ENCODE results near the gene MLXIPL. TPM values are rescaled to one million over a fixed set of nuclear protein-coding genes. Genes with fewer than 3 reads are reported as not detected.

Gene MLXIPL
- total and polyA plus RNA-seq, 2 donors (not counting 3 experiments of a cell fraction or from before 2014, with no cell fraction given), result not detected

DNA sequence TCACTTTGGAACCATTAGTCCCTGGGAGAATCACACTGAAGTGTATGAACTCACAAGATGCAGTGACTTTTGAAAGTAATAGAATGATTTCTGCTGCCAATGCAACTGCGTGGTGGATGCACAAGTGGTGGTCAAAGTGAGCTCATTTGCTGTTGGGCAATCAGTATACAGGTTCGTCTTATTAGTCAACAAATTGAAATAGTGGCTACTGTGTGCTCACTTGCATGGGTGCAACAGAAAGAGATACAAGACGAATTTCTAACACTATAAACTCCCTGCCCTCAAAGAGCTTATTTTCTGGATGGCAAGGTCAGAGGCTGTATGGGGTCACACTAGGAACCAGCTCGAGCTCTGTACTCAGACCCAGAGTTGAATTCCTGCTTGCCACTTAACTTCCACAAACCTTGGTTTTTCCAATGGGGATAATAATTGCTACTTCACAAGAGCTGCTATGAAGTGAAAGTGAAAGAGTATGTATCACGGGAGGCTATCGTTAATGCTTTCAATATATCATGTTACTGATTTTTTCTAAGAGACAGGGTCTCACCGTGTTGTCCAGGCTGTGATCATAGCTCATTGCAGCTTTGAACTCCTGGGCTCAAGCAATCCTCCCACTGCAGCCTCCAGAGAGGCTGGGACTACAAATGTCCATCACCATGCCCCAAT is 58.5 kb downstream of the MLXIPL start:
- Histone ChIP-seq H3K79me2 (ENCODE audit: control insufficient read depth, insufficient read depth, low read length) (no peaks in the 10 kb centered on the region), H4K20me1 (replicated peaks; ENCODE audit: control insufficient read depth, extremely low read depth, insufficient read depth, low read length) (no peaks in the 10 kb centered on the region), H3K27me3 (ENCODE audit: control insufficient read depth in 2 of 2, insufficient read depth in 2 of 2, low read length in 2 of 2) (peaks cover 0 to 4% of the 10 kb centered on the region in 2 experiments), H3K4me1 (ENCODE audit: control insufficient read depth, extremely low read depth, insufficient read depth, low read length) (no peaks in the 10 kb centered on the region), H3K27ac (ENCODE audit: insufficient read depth, low read depth, low read length) (no peak overlapping the region), H3K36me3 (ENCODE audit: control insufficient read depth in 2 of 2, extremely low read depth in 1 of 2, insufficient read depth in 2 of 2, low read length in 2 of 2) (peaks cover 2 to 8% of the 10 kb centered on the region in 2 experiments), H3K9me1 (replicated peaks; ENCODE audit: control insufficient read depth, extremely low read depth, insufficient read depth, low read length) (no peaks in the 10 kb centered on the region), H3K9me3 (replicated peaks; ENCODE audit: control insufficient read depth, insufficient read depth, low read length) (no peaks in the 10 kb centered on the region), H2AFZ (ENCODE audit: low read depth, low read length) (no peak overlapping the region), H3K9ac (replicated peaks; ENCODE audit: extremely low read depth, insufficient read depth, low read length) (no peak overlapping the region), H3K4me2 (ENCODE audit: insufficient read depth, low read length) (no peak overlapping the region), H3K4me3 (replicated peaks in 1 of 3; ENCODE audit: insufficient read depth in 1 of 3, low read depth in 1 of 3, low read length in 3 of 3) (no peak overlapping the region)
- DNase-seq (ENCODE audit: low read depth, low spot score) (no peak), FAIRE-seq (no peak)
- dilution Hi-C loops (cut with MboI; ENCODE audit: extremely low pct_ligation_motif_present, low sequenced_read_pairs), result no loop called here
- ChIA-PET POLR2A (interaction anchor here (1.1 kb wide), 1 partner anchor 12 kb away, joined by 4 read pairs; the partner anchor contains the start of gene TBL2), CTCF (interaction anchor here (1.6 kb wide), 1 partner anchor 11 kb away, joined by 7 read pairs; no protein-coding TSS in a partner anchor)
- TF ChIP-seq FOS (IDR thresholded peaks at IDR 0.05; ENCODE audit: borderline replicate concordance, insufficient read depth, low read length) (no peak), GATA2 (IDR thresholded peaks at IDR 0.05; ENCODE audit: insufficient read depth, insufficient read length, low read depth, low read length) (no peak), JUN (IDR thresholded peaks at IDR 0.05; ENCODE audit: borderline replicate concordance, insufficient read depth, insufficient read length, low read depth) (no peak), POLR2A (IDR thresholded peaks at IDR 0.05; ENCODE audit: low read depth, low read length) (no peak), MYC (IDR thresholded peaks at IDR 0.05; ENCODE audit: low read depth, low read length) (no peak), POLR2AphosphoS5 (IDR thresholded peaks at IDR 0.05; ENCODE audit: insufficient read depth, low read depth, low read length) (no peak), EZH2 (IDR thresholded peaks at IDR 0.05; ENCODE audit: borderline replicate concordance, low read depth, low read length, severe bottlenecking) (no peak)
- TF ChIP-seq, protein P1, sequence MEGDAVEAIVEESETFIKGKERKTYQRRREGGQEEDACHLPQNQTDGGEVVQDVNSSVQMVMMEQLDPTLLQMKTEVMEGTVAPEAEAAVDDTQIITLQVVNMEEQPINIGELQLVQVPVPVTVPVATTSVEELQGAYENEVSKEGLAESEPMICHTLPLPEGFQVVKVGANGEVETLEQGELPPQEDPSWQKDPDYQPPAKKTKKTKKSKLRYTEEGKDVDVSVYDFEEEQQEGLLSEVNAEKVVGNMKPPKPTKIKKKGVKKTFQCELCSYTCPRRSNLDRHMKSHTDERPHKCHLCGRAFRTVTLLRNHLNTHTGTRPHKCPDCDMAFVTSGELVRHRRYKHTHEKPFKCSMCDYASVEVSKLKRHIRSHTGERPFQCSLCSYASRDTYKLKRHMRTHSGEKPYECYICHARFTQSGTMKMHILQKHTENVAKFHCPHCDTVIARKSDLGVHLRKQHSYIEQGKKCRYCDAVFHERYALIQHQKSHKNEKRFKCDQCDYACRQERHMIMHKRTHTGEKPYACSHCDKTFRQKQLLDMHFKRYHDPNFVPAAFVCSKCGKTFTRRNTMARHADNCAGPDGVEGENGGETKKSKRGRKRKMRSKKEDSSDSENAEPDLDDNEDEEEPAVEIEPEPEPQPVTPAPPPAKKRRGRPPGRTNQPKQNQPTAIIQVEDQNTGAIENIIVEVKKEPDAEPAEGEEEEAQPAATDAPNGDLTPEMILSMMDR (IDR thresholded peaks at IDR 0.05; ENCODE audit: extremely low read depth in 1 of 2, insufficient read depth in 1 of 2, low read depth in 1 of 2, low read length in 2 of 2), result no peak
- TF ChIP-seq, protein P2, sequence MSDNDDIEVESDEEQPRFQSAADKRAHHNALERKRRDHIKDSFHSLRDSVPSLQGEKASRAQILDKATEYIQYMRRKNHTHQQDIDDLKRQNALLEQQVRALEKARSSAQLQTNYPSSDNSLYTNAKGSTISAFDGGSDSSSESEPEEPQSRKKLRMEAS (IDR thresholded peaks at IDR 0.05; ENCODE audit: insufficient read depth, insufficient read length), result no peak
- intact Hi-C loops (cut with micrococcal nuclease), result no loop called here
- no TSS peak for BruUV-seq (replicated peaks)

Measured in endothelial cell of umbilical vein (primary cell).